ENCODE data around the gene GPR18.
"Not testable (repeated sequence)": the region's sequence is repeated elsewhere in the genome, so short reads cannot be mapped to it uniquely, and the experiment has no call there.

DNA sequence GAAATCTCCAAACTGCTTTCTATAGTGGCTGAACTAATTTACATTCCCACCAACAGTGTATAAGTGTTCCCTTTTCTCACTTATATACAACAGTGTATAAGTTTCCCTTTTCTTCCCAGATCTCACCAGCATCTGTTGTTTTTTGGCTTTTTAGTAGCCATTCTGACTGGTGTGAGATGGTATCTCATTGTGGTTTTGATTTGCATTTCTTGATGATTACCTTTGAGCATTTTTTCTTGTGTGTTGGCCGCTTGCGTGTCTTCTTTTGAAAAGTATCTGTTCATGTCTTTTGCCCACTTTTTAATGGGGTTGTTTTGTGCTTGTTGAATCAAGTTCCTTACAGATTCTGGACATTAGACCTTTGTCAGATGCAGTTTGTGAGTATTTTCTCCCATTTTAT is 8.6 kb downstream of the GPR18 start:
- not testable (repeated sequence) for TF ChIP-seq CTCF, POLR2A (IDR thresholded peaks at IDR 0.05)
